ENCODE data around the gene ERI3. TPM values are rescaled to one million over a fixed set of nuclear protein-coding genes. Genes with fewer than 3 reads are reported as not detected.

Gene ERI3
- total and polyA plus RNA-seq, 10 of the 15 experiments (the other 5 are each of a cell fraction or from before 2014, with no cell fraction given), result 20.6 to 90.4 (median 41.2) TPM

DNA sequence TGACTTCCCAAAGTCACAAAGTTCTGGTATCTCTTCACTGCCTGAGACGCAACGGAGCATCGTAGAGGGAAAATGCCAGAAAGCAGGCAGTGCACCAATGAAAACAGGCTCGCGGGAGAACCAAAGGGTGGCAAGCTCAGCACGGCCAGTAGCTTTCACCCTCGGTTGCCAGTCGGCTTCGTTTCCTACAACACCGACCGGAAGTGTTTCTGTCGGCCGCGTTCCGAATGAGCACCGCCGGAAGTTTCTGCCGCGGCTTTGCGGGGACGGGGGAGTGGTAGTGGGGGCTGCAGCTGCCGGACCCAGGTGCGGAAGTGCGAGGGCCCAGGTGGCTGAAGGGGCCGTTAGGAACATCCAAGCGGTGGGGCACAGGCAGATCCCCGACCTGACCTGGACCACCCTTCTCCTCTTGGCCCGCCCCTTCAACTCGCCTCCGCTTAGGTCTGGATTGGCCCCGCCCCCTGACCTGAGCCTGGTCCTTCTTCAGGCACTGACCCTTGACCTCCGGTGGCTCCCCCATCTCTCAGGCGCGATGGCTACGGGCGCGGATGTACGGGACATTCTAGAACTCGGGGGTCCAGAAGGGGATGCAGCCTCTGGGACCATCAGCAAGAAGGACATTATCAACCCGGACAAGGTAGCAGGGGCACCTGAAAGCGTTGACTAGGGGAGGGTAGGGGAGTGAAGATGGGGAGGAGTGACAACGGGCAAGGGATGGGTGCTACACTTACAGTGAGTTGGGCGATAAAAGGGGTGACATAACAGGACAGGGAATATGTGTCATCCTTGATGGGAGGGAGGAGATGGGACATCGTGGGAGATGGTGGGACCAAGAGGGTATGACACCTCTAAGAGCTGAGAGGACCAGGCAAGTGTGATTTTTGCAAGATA lies 141.6 kb downstream of the ERI3 start, which contains the start of gene DMAP1 (continued):
- TF ChIP-seq NFXL1 (IDR thresholded peaks at IDR 0.05; ENCODE audit: borderline replicate concordance) (no peak), POLR2AphosphoS2 (IDR thresholded peaks at IDR 0.05; ENCODE audit: low read depth, low read length) (peak; percentile 84), EZH2 (IDR thresholded peaks at IDR 0.05; ENCODE audit: borderline replicate concordance, control insufficient read depth, low read depth, low read length) (no peak), PAX8 (IDR thresholded peaks at IDR 0.05) (no peak), SIX5 (IDR thresholded peaks at IDR 0.05; ENCODE audit: low read depth, low read length, severe bottlenecking) (peak; percentile 79), PAX5 (IDR thresholded peaks at IDR 0.05; ENCODE audit: borderline replicate concordance, low read depth, low read length) (peak; percentile 67; the same call in 1 of the 2 replicates), CBFB (IDR thresholded peaks at IDR 0.05; ENCODE audit: low read depth) (peak; percentile 82; the same call in 1 of the 2 replicates), CHD2 (IDR thresholded peaks at IDR 0.05; ENCODE audit: borderline replicate concordance, low read depth, low read length) (peak; percentile 79), CHD1 (IDR thresholded peaks at IDR 0.05; ENCODE audit: low read depth, low read length) (no peak), NR2C2 (IDR thresholded peaks at IDR 0.05; ENCODE audit: borderline replicate concordance, control insufficient read depth, insufficient read length, low read depth) (peak; percentile 59), JUND (IDR thresholded peaks at IDR 0.05; ENCODE audit: low read depth, low read length) (no peak), ETV6 (conservative IDR thresholded peaks at IDR 0.05 in 1 of 2, IDR thresholded peaks at IDR 0.05 in 1 of 2; ENCODE audit: borderline replicate concordance in 1 of 2, low read depth in 1 of 2) (0 out of 4 replicates have a peak, but pooled peaks of 1 of the 2 experiments have one; percentile 51), ZNF217 (IDR thresholded peaks at IDR 0.05) (no peak), ATF7 (IDR thresholded peaks at IDR 0.05; ENCODE audit: low read depth) (peak; percentile 63), PML (IDR thresholded peaks at IDR 0.05; ENCODE audit: low read length) (no peak), TCF12 (IDR thresholded peaks at IDR 0.05; ENCODE audit: low read depth, low read length) (peak; percentile 90; the same call in 1 of the 2 replicates), NFYA (IDR thresholded peaks at IDR 0.05; ENCODE audit: borderline replicate concordance, low read depth, low read length) (no peak)
- TF ChIP-seq, protein P1, sequence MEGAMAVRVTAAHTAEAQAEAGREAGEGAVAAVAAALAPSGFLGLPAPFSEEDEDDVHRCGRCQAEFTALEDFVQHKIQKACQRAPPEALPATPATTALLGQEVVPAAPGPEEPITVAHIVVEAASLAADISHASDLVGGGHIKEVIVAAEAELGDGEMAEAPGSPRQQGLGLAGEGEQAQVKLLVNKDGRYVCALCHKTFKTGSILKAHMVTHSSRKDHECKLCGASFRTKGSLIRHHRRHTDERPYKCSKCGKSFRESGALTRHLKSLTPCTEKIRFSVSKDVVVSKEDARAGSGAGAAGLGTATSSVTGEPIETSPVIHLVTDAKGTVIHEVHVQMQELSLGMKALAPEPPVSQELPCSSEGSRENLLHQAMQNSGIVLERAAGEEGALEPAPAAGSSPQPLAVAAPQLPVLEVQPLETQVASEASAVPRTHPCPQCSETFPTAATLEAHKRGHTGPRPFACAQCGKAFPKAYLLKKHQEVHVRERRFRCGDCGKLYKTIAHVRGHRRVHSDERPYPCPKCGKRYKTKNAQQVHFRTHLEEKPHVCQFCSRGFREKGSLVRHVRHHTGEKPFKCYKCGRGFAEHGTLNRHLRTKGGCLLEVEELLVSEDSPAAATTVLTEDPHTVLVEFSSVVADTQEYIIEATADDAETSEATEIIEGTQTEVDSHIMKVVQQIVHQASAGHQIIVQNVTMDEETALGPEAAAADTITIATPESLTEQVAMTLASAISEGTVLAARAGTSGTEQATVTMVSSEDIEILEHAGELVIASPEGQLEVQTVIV (IDR thresholded peaks at IDR 0.05; ENCODE audit: borderline replicate concordance, partially characterized antibody), result peak; percentile 88
- TF ChIP-seq, protein P2, sequence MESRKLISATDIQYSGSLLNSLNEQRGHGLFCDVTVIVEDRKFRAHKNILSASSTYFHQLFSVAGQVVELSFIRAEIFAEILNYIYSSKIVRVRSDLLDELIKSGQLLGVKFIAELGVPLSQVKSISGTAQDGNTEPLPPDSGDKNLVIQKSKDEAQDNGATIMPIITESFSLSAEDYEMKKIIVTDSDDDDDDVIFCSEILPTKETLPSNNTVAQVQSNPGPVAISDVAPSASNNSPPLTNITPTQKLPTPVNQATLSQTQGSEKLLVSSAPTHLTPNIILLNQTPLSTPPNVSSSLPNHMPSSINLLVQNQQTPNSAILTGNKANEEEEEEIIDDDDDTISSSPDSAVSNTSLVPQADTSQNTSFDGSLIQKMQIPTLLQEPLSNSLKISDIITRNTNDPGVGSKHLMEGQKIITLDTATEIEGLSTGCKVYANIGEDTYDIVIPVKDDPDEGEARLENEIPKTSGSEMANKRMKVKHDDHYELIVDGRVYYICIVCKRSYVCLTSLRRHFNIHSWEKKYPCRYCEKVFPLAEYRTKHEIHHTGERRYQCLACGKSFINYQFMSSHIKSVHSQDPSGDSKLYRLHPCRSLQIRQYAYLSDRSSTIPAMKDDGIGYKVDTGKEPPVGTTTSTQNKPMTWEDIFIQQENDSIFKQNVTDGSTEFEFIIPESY (IDR thresholded peaks at IDR 0.05), result no peak
- TF ChIP-seq, protein P3, sequence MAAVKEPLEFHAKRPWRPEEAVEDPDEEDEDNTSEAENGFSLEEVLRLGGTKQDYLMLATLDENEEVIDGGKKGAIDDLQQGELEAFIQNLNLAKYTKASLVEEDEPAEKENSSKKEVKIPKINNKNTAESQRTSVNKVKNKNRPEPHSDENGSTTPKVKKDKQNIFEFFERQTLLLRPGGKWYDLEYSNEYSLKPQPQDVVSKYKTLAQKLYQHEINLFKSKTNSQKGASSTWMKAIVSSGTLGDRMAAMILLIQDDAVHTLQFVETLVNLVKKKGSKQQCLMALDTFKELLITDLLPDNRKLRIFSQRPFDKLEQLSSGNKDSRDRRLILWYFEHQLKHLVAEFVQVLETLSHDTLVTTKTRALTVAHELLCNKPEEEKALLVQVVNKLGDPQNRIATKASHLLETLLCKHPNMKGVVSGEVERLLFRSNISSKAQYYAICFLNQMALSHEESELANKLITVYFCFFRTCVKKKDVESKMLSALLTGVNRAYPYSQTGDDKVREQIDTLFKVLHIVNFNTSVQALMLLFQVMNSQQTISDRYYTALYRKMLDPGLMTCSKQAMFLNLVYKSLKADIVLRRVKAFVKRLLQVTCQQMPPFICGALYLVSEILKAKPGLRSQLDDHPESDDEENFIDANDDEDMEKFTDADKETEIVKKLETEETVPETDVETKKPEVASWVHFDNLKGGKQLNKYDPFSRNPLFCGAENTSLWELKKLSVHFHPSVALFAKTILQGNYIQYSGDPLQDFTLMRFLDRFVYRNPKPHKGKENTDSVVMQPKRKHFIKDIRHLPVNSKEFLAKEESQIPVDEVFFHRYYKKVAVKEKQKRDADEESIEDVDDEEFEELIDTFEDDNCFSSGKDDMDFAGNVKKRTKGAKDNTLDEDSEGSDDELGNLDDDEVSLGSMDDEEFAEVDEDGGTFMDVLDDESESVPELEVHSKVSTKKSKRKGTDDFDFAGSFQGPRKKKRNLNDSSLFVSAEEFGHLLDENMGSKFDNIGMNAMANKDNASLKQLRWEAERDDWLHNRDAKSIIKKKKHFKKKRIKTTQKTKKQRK (IDR thresholded peaks at IDR 0.05; ENCODE audit: low read depth, low read length), result 0 out of 2 replicates have a peak, but pooled peaks have one; percentile 5

Data from GM12878 (cell line).